Thyroid gland (tissue), 4 donors: ENCODE data around the gene SULF2.

Experiments used
- POLR2A ChIP-seq, 2 donors: fragments of 450-650 bp; IDR thresholded peaks; one replicate each; pipeline ENCODE4 v1.6.1; 2017; ENCODE audit warnings: antibody characterized with exemption in 2 of 2, mild to moderate bottlenecking in 2 of 2, moderate library complexity in 1 of 2
- TF ChIP-seq, protein P1 (sequence below), 6 experiments: fragments of 200-600 bp in 3 of 6; fragments of 450-650 bp in 3 of 6; sonication (generic) in 3 of 6; IDR thresholded peaks; one replicate each; pipeline ENCODE4 v1.5.1; 2016 to 2019; ENCODE audit warnings: antibody characterized with exemption in 6 of 6, mild to moderate bottlenecking in 2 of 6, inconsistent platforms in 1 of 6, moderate library complexity in 1 of 6

DNA sequence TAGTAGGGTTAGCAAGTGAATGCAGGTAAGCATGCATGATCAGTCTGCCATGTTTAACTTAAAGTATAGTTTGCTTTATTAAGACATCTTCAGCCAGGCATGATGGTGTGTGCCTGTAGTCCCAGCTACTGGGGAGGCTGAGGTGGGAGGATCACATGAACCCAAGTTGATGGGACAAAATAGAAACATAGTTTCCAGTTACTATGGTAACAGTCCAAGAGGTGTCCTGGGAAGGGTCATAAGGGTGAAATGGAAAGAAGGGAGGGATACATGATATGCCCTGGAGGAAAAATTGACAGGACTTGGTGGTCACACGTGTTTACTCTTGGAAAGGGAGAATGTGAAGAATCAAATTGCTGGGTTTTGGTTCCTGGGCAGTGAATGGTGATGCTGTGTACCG lies 139.6 kb downstream of the SULF2 start:
- TF ChIP-seq POLR2A (IDR thresholded peaks at IDR 0.05), result no peak
- TF ChIP-seq, protein P1, sequence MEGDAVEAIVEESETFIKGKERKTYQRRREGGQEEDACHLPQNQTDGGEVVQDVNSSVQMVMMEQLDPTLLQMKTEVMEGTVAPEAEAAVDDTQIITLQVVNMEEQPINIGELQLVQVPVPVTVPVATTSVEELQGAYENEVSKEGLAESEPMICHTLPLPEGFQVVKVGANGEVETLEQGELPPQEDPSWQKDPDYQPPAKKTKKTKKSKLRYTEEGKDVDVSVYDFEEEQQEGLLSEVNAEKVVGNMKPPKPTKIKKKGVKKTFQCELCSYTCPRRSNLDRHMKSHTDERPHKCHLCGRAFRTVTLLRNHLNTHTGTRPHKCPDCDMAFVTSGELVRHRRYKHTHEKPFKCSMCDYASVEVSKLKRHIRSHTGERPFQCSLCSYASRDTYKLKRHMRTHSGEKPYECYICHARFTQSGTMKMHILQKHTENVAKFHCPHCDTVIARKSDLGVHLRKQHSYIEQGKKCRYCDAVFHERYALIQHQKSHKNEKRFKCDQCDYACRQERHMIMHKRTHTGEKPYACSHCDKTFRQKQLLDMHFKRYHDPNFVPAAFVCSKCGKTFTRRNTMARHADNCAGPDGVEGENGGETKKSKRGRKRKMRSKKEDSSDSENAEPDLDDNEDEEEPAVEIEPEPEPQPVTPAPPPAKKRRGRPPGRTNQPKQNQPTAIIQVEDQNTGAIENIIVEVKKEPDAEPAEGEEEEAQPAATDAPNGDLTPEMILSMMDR (IDR thresholded peaks at IDR 0.05), result no peak
